ENCODE measurements around the gene USP10.

The USP10 gene

DNA sequence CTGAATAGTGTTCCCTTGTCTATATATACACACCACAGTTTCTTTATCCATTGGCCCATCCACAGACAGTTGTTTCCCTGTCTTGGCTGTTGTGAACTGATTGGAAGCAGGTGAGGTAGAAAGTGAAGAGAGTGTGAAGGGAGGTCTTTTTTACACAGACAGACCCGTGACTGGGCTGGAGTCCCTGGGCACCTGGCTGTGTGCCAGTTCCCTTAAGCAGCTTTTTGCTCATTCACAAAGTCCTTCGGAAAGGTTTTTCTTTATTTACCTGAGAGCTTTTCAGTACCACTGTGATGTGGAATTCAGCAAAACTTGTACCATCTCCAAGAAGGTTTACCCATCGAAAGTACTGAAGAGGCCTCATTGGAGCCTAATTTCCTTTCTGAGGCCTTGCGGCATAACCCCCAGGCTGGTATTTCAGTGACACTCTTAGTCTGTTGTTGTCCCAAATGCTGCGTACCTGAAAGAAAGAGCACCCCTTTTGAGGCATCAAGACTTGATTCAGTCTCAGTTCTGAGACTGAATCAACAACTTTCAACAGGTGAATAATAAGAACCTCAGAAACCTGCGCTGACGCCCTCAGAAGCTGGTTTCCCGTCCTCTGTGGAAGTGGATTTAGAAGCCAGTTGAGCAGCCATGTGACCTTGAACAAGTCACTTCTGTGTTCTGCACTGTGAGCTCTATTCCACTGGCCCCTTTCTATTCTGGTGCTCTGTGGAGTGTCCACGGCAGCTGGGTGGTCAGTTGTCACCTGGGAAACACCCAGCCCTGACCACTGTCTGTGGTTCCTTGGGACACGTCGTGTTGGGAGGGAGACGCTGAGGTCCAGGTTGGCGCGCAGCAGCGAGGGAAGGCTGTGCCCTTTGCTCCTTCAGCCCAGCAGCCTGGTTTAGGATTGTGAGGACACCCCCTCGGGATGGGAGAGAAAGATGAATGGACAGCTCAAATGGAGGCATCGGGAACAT, 66.1 kb downstream of the USP10 start:
- H3K79me2 ChIP-seq (ENCODE audit: control insufficient read depth, insufficient read depth, low read length, poor library complexity) = no peaks in the 10 kb centered on the region
- H3K4me1 ChIP-seq (ENCODE audit: control insufficient read depth in 1 of 2, insufficient read depth in 2 of 2, low read length in 2 of 2) = no peaks in the 10 kb centered on the region
- peak overlapping the region; percentile 71 for H3K23ac ChIP-seq (ENCODE audit: low read length)
- no peak overlapping the region for H3K9ac ChIP-seq (ENCODE audit: low read length)
- no peak overlapping the region for H3K14ac ChIP-seq (ENCODE audit: low read length)
- DNase-seq = no peak
- H3K27ac ChIP-seq (ENCODE audit: low read depth, low read length) = no peak overlapping the region
- H2BK12ac ChIP-seq (ENCODE audit: low read length) = no peak overlapping the region
- H3K27me3 ChIP-seq (ENCODE audit: insufficient read depth, low read length) = no peaks in the 10 kb centered on the region
- no peak overlapping the region for H3K18ac ChIP-seq (ENCODE audit: low read length)
- no peak overlapping the region for H2AFZ ChIP-seq (ENCODE audit: insufficient read depth, low read length, poor library complexity)
- no peak overlapping the region for H3K4me2 ChIP-seq (ENCODE audit: low read length)
- H4K12ac ChIP-seq (ENCODE audit: low read depth, low read length) = no peak overlapping the region
- no peak overlapping the region for H4K91ac ChIP-seq (ENCODE audit: low read depth, low read length)
- no peak overlapping the region for H3K4ac ChIP-seq (ENCODE audit: low read depth, low read length)
- no peak overlapping the region for H2AK5ac ChIP-seq (ENCODE audit: low read length)
- H2BK5ac ChIP-seq (ENCODE audit: low read depth, low read length, poor library complexity) = no peak overlapping the region
- H4K8ac ChIP-seq (ENCODE audit: low read depth, low read length) = no peak overlapping the region
- WGBS (ENCODE audit: extremely low coverage, insufficient coverage, insufficient read length) = no CpG with 5 or more reads among the region's 17 CpGs
- no peak overlapping the region for H2BK120ac ChIP-seq (ENCODE audit: insufficient read depth, low read length, poor library complexity)
- peaks cover 2% of the 10 kb centered on the region for H3K9me3 ChIP-seq (ENCODE audit: insufficient read depth, low read depth, low read length)
- H3K4me3 ChIP-seq (ENCODE audit: low read depth, low read length) = no peak overlapping the region
- H3K79me1 ChIP-seq (ENCODE audit: low read length) = no peaks in the 10 kb centered on the region
- H3K36me3 ChIP-seq (ENCODE audit: control insufficient read depth in 1 of 2, insufficient read depth in 2 of 2, low read length in 2 of 2) = peaks cover 38 to 62% of the 10 kb centered on the region in 2 experiments

DNA sequence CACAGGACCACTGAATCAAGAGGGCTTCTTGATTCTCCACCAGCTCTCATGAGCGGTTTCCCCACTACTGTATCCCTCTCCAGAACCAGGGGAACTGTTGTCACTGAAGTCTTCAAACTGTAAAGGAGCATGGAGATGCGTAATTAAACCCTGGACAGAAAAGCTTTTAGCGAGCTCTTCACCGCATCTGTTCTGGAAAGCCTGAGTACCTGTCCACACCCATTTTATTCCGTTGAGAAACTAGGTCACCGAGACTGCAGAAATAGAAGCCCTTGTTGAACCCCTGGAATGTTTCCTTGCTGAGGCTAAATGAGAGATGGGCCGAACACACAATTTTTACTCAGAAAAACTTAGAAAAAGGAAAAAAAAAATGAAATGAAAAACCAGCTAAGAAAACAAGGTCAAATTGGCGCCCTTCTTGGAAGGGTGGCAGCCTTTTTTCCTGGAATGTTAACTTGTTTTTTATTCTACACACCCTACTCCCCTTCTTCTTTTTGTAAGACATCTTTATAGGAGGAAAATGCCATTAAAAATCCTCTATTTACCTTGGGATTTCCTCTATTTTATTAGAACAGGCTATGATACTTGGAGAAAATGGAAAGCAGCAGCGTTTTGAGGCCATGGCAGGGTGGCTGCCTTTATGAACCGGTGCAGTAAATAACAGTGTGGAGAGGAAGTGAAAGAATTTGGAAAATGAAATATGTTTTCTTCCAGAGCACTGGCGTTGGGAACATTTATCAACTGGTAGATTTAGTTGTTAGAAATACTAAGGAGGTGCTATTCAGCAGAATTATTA, 67.4 kb downstream of the USP10 start:
- H3K27ac ChIP-seq (ENCODE audit: low read depth, low read length) = no peak overlapping the region
- no peaks in the 10 kb centered on the region for H3K79me1 ChIP-seq (ENCODE audit: low read length)
- no peak overlapping the region for H3K9ac ChIP-seq (ENCODE audit: low read length)
- H3K4me3 ChIP-seq (ENCODE audit: low read depth, low read length) = no peak overlapping the region
- H3K18ac ChIP-seq (ENCODE audit: low read length) = no peak overlapping the region
- H4K12ac ChIP-seq (ENCODE audit: low read depth, low read length) = no peak overlapping the region
- H3K9me3 ChIP-seq (ENCODE audit: insufficient read depth, low read depth, low read length) = peaks cover 2% of the 10 kb centered on the region
- H2AK5ac ChIP-seq (ENCODE audit: low read length) = no peak overlapping the region
- H3K79me2 ChIP-seq (ENCODE audit: control insufficient read depth, insufficient read depth, low read length, poor library complexity) = no peaks in the 10 kb centered on the region
- no CpG with 5 or more reads among the region's 11 CpGs for WGBS (ENCODE audit: extremely low coverage, insufficient coverage, insufficient read length)
- no peak overlapping the region for H3K14ac ChIP-seq (ENCODE audit: low read length)
- no peak overlapping the region for H3K4ac ChIP-seq (ENCODE audit: low read depth, low read length)
- no peak overlapping the region for H3K23ac ChIP-seq (ENCODE audit: low read length)
- no peak for DNase-seq
- no peak overlapping the region for H4K91ac ChIP-seq (ENCODE audit: low read depth, low read length)
- no peak overlapping the region for H2AFZ ChIP-seq (ENCODE audit: insufficient read depth, low read length, poor library complexity)
- H4K8ac ChIP-seq (ENCODE audit: low read depth, low read length) = no peak overlapping the region
- H2BK120ac ChIP-seq (ENCODE audit: insufficient read depth, low read length, poor library complexity) = no peak overlapping the region
- H3K27me3 ChIP-seq (ENCODE audit: insufficient read depth, low read length) = no peaks in the 10 kb centered on the region
- H3K4me2 ChIP-seq (ENCODE audit: low read length) = no peak overlapping the region
- no peak overlapping the region for H2BK5ac ChIP-seq (ENCODE audit: low read depth, low read length, poor library complexity)
- H3K4me1 ChIP-seq (ENCODE audit: control insufficient read depth in 1 of 2, insufficient read depth in 2 of 2, low read length in 2 of 2) = no peaks in the 10 kb centered on the region
- H2BK12ac ChIP-seq (ENCODE audit: low read length) = no peak overlapping the region
- H3K36me3 ChIP-seq (ENCODE audit: control insufficient read depth in 1 of 2, insufficient read depth in 2 of 2, low read length in 2 of 2) = peaks cover 35 to 57% of the 10 kb centered on the region in 2 experiments

DNA sequence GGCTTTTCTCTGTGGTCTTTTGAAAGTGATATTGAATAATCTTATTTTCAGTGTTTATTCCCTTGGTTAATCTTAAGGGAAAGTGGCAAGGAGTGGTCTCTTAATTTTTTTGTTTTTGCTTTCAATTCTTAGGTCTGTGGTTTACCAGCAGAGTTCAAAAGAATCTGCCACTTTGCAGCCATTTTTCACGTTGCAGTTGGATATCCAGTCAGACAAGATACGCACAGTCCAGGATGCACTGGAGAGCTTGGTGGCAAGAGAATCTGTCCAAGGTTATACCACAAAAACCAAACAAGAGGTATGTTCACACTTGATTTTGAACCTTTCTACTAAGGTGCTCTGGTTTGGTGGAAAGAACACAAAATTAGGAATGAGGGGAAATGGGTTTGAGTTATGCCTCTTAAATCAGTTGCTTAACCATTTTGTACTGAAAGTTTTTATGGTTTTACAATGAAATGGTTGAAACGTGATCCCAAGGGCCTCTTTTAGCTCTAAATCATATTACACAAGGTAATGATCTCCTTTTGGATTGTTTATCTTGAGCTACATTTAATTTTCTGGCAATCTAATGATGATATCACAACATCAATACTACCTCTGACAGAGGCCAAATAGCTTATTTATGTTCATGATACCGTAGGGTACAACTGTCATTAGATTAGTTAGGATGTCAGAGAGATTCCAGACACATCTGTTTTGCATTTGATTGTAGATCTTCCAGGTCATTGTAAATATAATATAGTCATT, 68.4 kb downstream of the USP10 start:
- no peaks in the 10 kb centered on the region for H3K79me2 ChIP-seq (ENCODE audit: control insufficient read depth, insufficient read depth, low read length, poor library complexity)
- no peak overlapping the region for H3K14ac ChIP-seq (ENCODE audit: low read length)
- H3K27ac ChIP-seq (ENCODE audit: low read depth, low read length) = no peak overlapping the region
- H4K8ac ChIP-seq (ENCODE audit: low read depth, low read length) = no peak overlapping the region
- no peak overlapping the region for H4K12ac ChIP-seq (ENCODE audit: low read depth, low read length)
- H3K36me3 ChIP-seq (ENCODE audit: control insufficient read depth in 1 of 2, insufficient read depth in 2 of 2, low read length in 2 of 2) = peaks cover 40 to 62% of the 10 kb centered on the region in 2 experiments
- WGBS (ENCODE audit: extremely low coverage, insufficient coverage, insufficient read length) = no CpG with 5 or more reads among the region's 4 CpGs
- H2BK5ac ChIP-seq (ENCODE audit: low read depth, low read length, poor library complexity) = no peak overlapping the region
- DNase-seq = no peak
- no peak overlapping the region for H3K4me3 ChIP-seq (ENCODE audit: low read depth, low read length)
- no peaks in the 10 kb centered on the region for H3K79me1 ChIP-seq (ENCODE audit: low read length)
- H2AFZ ChIP-seq (ENCODE audit: insufficient read depth, low read length, poor library complexity) = no peak overlapping the region
- H3K27me3 ChIP-seq (ENCODE audit: insufficient read depth, low read length) = no peaks in the 10 kb centered on the region
- no peak overlapping the region for H3K4me2 ChIP-seq (ENCODE audit: low read length)
- H3K9me3 ChIP-seq (ENCODE audit: insufficient read depth, low read depth, low read length) = peaks cover 2% of the 10 kb centered on the region
- no peaks in the 10 kb centered on the region for H3K4me1 ChIP-seq (ENCODE audit: control insufficient read depth in 1 of 2, insufficient read depth in 2 of 2, low read length in 2 of 2)
- H2BK12ac ChIP-seq (ENCODE audit: low read length) = no peak overlapping the region
- H2BK120ac ChIP-seq (ENCODE audit: insufficient read depth, low read length, poor library complexity) = no peak overlapping the region
- H3K9ac ChIP-seq (ENCODE audit: low read length) = no peak overlapping the region
- no peak overlapping the region for H3K4ac ChIP-seq (ENCODE audit: low read depth, low read length)
- H3K18ac ChIP-seq (ENCODE audit: low read length) = no peak overlapping the region
- H4K91ac ChIP-seq (ENCODE audit: low read depth, low read length) = no peak overlapping the region
- no peak overlapping the region for H2AK5ac ChIP-seq (ENCODE audit: low read length)
- H3K23ac ChIP-seq (ENCODE audit: low read length) = no peak overlapping the region

DNA sequence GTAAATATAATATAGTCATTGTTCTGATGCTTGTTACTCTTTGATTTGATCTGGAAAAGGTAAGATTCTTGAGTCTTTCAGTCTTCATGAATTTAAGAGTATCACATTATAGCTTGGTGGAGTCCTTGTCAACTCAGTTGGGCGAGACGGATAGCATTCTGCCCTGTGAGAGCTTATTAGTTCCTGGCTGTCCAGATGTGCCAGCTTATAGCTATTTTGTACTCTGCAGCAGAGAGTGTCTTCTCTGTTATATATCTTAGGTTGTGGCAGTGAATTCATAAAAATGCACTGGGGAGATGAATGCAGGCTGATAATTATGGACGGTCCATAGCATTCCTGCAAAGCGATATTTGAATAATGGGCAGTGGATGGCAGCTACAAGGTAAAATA, 69.0 kb downstream of the USP10 start:
- Histone ChIP-seq H3K79me1 (ENCODE audit: low read length) (no peaks in the 10 kb centered on the region), H3K9ac (ENCODE audit: low read length) (no peak overlapping the region), H3K79me2 (ENCODE audit: control insufficient read depth, insufficient read depth, low read length, poor library complexity) (no peaks in the 10 kb centered on the region), H4K91ac (ENCODE audit: low read depth, low read length) (no peak overlapping the region), H3K36me3 (ENCODE audit: control insufficient read depth in 1 of 2, insufficient read depth in 2 of 2, low read length in 2 of 2) (peaks cover 41 to 62% of the 10 kb centered on the region in 2 experiments), H2AFZ (ENCODE audit: insufficient read depth, low read length, poor library complexity) (no peak overlapping the region), H3K18ac (ENCODE audit: low read length) (no peak overlapping the region), H2BK12ac (ENCODE audit: low read length) (no peak overlapping the region), H4K8ac (ENCODE audit: low read depth, low read length) (no peak overlapping the region), H3K4me1 (ENCODE audit: control insufficient read depth in 1 of 2, insufficient read depth in 2 of 2, low read length in 2 of 2) (no peaks in the 10 kb centered on the region), H3K23ac (ENCODE audit: low read length) (no peak overlapping the region), H3K4me3 (ENCODE audit: low read depth, low read length) (no peak overlapping the region), H3K14ac (ENCODE audit: low read length) (no peak overlapping the region), H3K4me2 (ENCODE audit: low read length) (no peak overlapping the region), H3K9me3 (ENCODE audit: insufficient read depth, low read depth, low read length) (peaks cover 2% of the 10 kb centered on the region), H2AK5ac (ENCODE audit: low read length) (no peak overlapping the region), H2BK120ac (ENCODE audit: insufficient read depth, low read length, poor library complexity) (no peak overlapping the region), H3K4ac (ENCODE audit: low read depth, low read length) (no peak overlapping the region), H2BK5ac (ENCODE audit: low read depth, low read length, poor library complexity) (no peak overlapping the region), H4K12ac (ENCODE audit: low read depth, low read length) (no peak overlapping the region), H3K27me3 (ENCODE audit: insufficient read depth, low read length) (no peaks in the 10 kb centered on the region), H3K27ac (ENCODE audit: low read depth, low read length) (no peak overlapping the region)
- DNase-seq = no peak
- no CpG with 5 or more reads among the region's 4 CpGs for WGBS (ENCODE audit: extremely low coverage, insufficient coverage, insufficient read length)

All from trophoblast cell (in vitro differentiated cells and primary cell).